H9 (cell line): ENCODE data around the gene CELF1. TPM values are rescaled to one million over a fixed set of nuclear protein-coding genes. Genes with fewer than 3 reads are reported as not detected.

Experiments used
- DNase-seq: peaks from one replicate; pipeline ENCODE4 v3.0.0-alpha.2; 2017
- H2AFZ ChIP-seq: one replicate; pipeline ENCODE4 v1.6.1; 2013; ENCODE audit warnings: mild to moderate bottlenecking, low read length, control low read depth, moderate library complexity
- H2AK5ac ChIP-seq: 2 replicates; pipeline ENCODE4 v1.6.1; 2013; ENCODE audit warnings: low read length, control low read depth, mixed read lengths; ENCODE audit not compliant: insufficient read length
- H2BK120ac ChIP-seq: one replicate; pipeline ENCODE4 v1.6.1; 2013; ENCODE audit warnings: low read depth, mild to moderate bottlenecking, low read length, control low read depth, inconsistent platforms; ENCODE audit not compliant: poor library complexity, severe bottlenecking
- H2BK12ac ChIP-seq: 2 replicates; pipeline ENCODE4 v1.6.1; 2013; ENCODE audit warnings: low read length, control low read depth, mixed read lengths, low read depth; ENCODE audit not compliant: insufficient read length
- H2BK15ac ChIP-seq: 2 replicates; pipeline ENCODE4 v1.6.1; 2013; ENCODE audit warnings: low read depth, low read length, control low read depth
- H2BK20ac ChIP-seq: one replicate; pipeline ENCODE4 v1.6.1; 2013; ENCODE audit warnings: low read depth, mild to moderate bottlenecking, low read length, control low read depth, inconsistent platforms; ENCODE audit not compliant: poor library complexity, severe bottlenecking
- H2BK5ac ChIP-seq: 2 replicates; pipeline ENCODE4 v1.6.1; 2013; ENCODE audit warnings: low read length, control low read depth, mixed read lengths; ENCODE audit not compliant: insufficient read length
- H3K14ac ChIP-seq: 2 replicates; pipeline ENCODE4 v1.6.1; 2013; ENCODE audit warnings: low read length, control low read depth; ENCODE audit not compliant: insufficient read depth
- H3K18ac ChIP-seq: 2 replicates; pipeline ENCODE4 v1.6.1; 2013; ENCODE audit warnings: low read depth, mild to moderate bottlenecking, mixed read lengths, low read length, control low read depth; ENCODE audit not compliant: insufficient read length
- H3K23ac ChIP-seq: 2 replicates; pipeline ENCODE4 v1.6.1; 2013; ENCODE audit warnings: low read length, control low read depth, mixed read lengths, low read depth; ENCODE audit not compliant: insufficient read length
- H3K23me2 ChIP-seq: 2 replicates; pipeline ENCODE4 v1.6.1; 2013; ENCODE audit warnings: low read depth, mild to moderate bottlenecking, mixed read lengths, low read length, control low read depth; ENCODE audit not compliant: insufficient read length, poor library complexity, severe bottlenecking
- H3K27ac ChIP-seq: 2 replicates; pipeline ENCODE4 v1.5.1; 2013; ENCODE audit warnings: low read length, control low read depth, mixed read lengths, low read depth; ENCODE audit not compliant: insufficient read length
- H3K27me3 ChIP-seq: 2 replicates; pipeline ENCODE4 v1.6.1; 2013; ENCODE audit warnings: low read length, control low read depth, inconsistent platforms; ENCODE audit not compliant: insufficient read depth
- H3K4ac ChIP-seq: 2 replicates; pipeline ENCODE4 v1.6.1; 2013; ENCODE audit warnings: low read depth, mild to moderate bottlenecking, control low read depth, inconsistent platforms, low read length, moderate library complexity
- H3K4me1 ChIP-seq: 2 replicates; pipeline ENCODE4 v1.6.1; 2013; ENCODE audit warnings: low read length, control low read depth, inconsistent platforms; ENCODE audit not compliant: insufficient read depth
- H3K4me2 ChIP-seq: 2 replicates; pipeline ENCODE4 v1.6.1; 2013; ENCODE audit warnings: low read length, control low read depth, mixed read lengths; ENCODE audit not compliant: insufficient read length, insufficient read depth
- H3K56ac ChIP-seq: 2 replicates; pipeline ENCODE4 v1.6.1; 2013; ENCODE audit warnings: low read depth, mild to moderate bottlenecking, mixed read lengths, low read length, control low read depth; ENCODE audit not compliant: insufficient read length
- H3K79me1 ChIP-seq: 2 replicates; pipeline ENCODE4 v1.6.1; 2013; ENCODE audit warnings: low read depth, mild to moderate bottlenecking, moderate library complexity, low read length, control low read depth, inconsistent platforms; ENCODE audit not compliant: insufficient read depth, poor library complexity, severe bottlenecking
- H3K79me2 ChIP-seq: 2 replicates; pipeline ENCODE4 v1.6.1; 2013; ENCODE audit warnings: low read length, control low read depth, inconsistent platforms; ENCODE audit not compliant: insufficient read depth
- H3K9ac ChIP-seq: 2 replicates; pipeline ENCODE4 v1.6.1; 2013; ENCODE audit warnings: low read length, control low read depth, mixed read lengths; ENCODE audit not compliant: insufficient read length; ENCODE audit errors: extremely low read depth
- H3K9me3 ChIP-seq: one replicate; pipeline ENCODE4 v1.6.1; 2013; ENCODE audit warnings: low read depth, low read length, inconsistent platforms; ENCODE audit not compliant: control insufficient read depth
- H3T11ph ChIP-seq: one replicate; pipeline ENCODE4 v1.6.1; 2013; ENCODE audit warnings: mild to moderate bottlenecking, low read length, control low read depth, inconsistent platforms
- H4K20me1 ChIP-seq: one replicate; pipeline ENCODE4 v1.6.1; 2013; ENCODE audit not compliant: control insufficient read depth, insufficient read length, insufficient read depth
- H4K5ac ChIP-seq: 2 replicates; pipeline ENCODE4 v1.6.1; 2013; ENCODE audit warnings: low read depth, mild to moderate bottlenecking, mixed read lengths, low read length, control low read depth; ENCODE audit not compliant: insufficient read length
- H4K8ac ChIP-seq: replicated peaks from 2 replicates; pipeline ENCODE4 v1.6.1; 2013; ENCODE audit warnings: low read length, control low read depth, mixed read lengths, low read depth; ENCODE audit not compliant: insufficient read length
- H4K91ac ChIP-seq: 2 replicates; pipeline ENCODE4 v1.6.1; 2013; ENCODE audit warnings: low read depth, mild to moderate bottlenecking, moderate library complexity, mixed read lengths, low read length, control low read depth; ENCODE audit not compliant: insufficient read length
- H3K27ac Mint-ChIP-seq, 3 experiments: 2 replicates in 2 of 3; 3 replicates in 1 of 3; pipeline ENCODE4 v1.8.0; 2020 to 2021; ENCODE audit warnings: mixed read lengths in 3 of 3, mild to moderate bottlenecking in 1 of 3, moderate library complexity in 1 of 3
- H3K27me3 Mint-ChIP-seq: 2 replicates; pipeline ENCODE4 v1.8.0; 2021; ENCODE audit warnings: low read depth, mild to moderate bottlenecking, moderate library complexity, mixed read lengths
- H3K36me3 Mint-ChIP-seq, 3 experiments: 2 replicates in 2 of 3; 3 replicates in 1 of 3; pipeline ENCODE4 v1.8.0; 2020 to 2021; ENCODE audit warnings: low read depth in 3 of 3, mixed read lengths in 3 of 3; ENCODE audit not compliant: insufficient read depth in 1 of 3
- H3K4me1 Mint-ChIP-seq, 2 experiments: 2 replicates each; pipeline ENCODE4 v1.8.0; 2020; ENCODE audit warnings: mixed read lengths in 2 of 2
- H3K4me3 Mint-ChIP-seq, 2 experiments: 2 replicates in 1 of 2; 3 replicates in 1 of 2; pipeline ENCODE4 v1.8.0; 2020 to 2021; ENCODE audit warnings: mild to moderate bottlenecking in 2 of 2, mixed read lengths in 2 of 2, moderate library complexity in 1 of 2
- H3K9me3 Mint-ChIP-seq, 2 experiments: 2 replicates in 1 of 2; 3 replicates in 1 of 2; pipeline ENCODE4 v1.8.0; 2020; ENCODE audit warnings: mild to moderate bottlenecking in 2 of 2, mixed read lengths in 2 of 2, moderate library complexity in 1 of 2
- CTCF ChIP-seq: fragments of 200-600 bp; sonication (generic); conservative IDR thresholded peaks from 3 replicates; pipeline ENCODE4 v1.8.0; 2021; ENCODE audit warnings: antibody characterized with exemption, mild to moderate bottlenecking
- total RNA-seq: library from RNA; stranded (reverse); gene quantifications from 2 replicates; pipeline ENCODE4 v1.2.1, GENCODE V29; 2021

Gene CELF1
- total RNA-seq, 1 experiment from 2014 or later = 211 TPM

DNA sequence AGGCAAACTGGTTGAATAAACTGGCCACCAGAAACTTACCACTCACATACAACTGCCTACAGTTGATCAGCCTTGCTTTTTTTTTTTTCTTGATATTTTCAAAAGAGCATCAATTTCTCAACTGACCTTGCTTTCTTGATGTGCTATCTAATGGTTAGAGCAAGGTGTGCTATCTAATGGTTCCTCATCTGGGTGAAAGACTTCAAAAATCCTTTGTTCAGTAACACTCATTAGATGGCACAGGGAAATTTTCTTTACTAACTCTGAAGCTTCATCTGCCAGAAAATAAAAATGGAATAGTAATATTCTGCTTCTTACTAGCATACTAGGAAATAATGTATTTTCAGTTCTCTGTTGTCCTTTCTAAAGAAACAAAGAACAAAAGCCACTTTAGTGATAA lies 52.8 kb downstream of the CELF1 start:
- Mint-ChIP-seq H3K27ac (peak overlapping the region in 1 of 3 experiments; percentile 54; a peak in 2 of 7 replicates), H3K27me3 (no peaks in the 10 kb centered on the region), H3K9me3 (no peaks in the 10 kb centered on the region), H3K4me1 (peaks cover 24 to 39% of the 10 kb centered on the region in 2 experiments), H3K4me3 (no peak overlapping the region), H3K36me3 (peaks cover 3 to 12% (median 4%) of the 10 kb centered on the region in 3 experiments; a peak in 4 of 7 replicates)
- no peak for DNase-seq
- Histone ChIP-seq H2AFZ (no peak overlapping the region), H3K14ac (no peak overlapping the region), H2BK20ac (no peak overlapping the region), H3K9ac (no peak overlapping the region), H2AK5ac (no peak overlapping the region), H3K23me2 (no peaks in the 10 kb centered on the region), H3K4me2 (no peak overlapping the region), H2BK12ac (no peak overlapping the region), H3K79me1 (peaks cover 10% of the 10 kb centered on the region), H3K4me1 (peaks cover 3% of the 10 kb centered on the region; the same call in 1 of the 2 replicates), H4K20me1 (no peaks in the 10 kb centered on the region), H3T11ph (no peak overlapping the region), H3K27ac (no peak overlapping the region), H2BK15ac (no peak overlapping the region), H3K18ac (no peak overlapping the region), H2BK120ac (no peak overlapping the region), H3K4ac (no peak overlapping the region), H2BK5ac (no peak overlapping the region), H3K56ac (no peak overlapping the region), H3K27me3 (no peaks in the 10 kb centered on the region), H3K79me2 (peaks cover 30% of the 10 kb centered on the region), H4K91ac (no peak overlapping the region), H3K9me3 (no peaks in the 10 kb centered on the region), H4K8ac (no peak overlapping the region), H4K5ac (no peak overlapping the region), H3K23ac (no peak overlapping the region)
- TF ChIP-seq CTCF = no peak
